GM21360 (cell line): ENCODE measurements around the gene MTIF3.

Experiments
- ATAC-seq: cut with Tn5 transposase; IDR thresholded peaks from one replicate; pipeline ENCODE4 v1.9.1; 2021; ENCODE audit warnings: mild to moderate bottlenecking, moderate library complexity; ENCODE audit not compliant: unreplicated experiment

Gene MTIF3

DNA sequence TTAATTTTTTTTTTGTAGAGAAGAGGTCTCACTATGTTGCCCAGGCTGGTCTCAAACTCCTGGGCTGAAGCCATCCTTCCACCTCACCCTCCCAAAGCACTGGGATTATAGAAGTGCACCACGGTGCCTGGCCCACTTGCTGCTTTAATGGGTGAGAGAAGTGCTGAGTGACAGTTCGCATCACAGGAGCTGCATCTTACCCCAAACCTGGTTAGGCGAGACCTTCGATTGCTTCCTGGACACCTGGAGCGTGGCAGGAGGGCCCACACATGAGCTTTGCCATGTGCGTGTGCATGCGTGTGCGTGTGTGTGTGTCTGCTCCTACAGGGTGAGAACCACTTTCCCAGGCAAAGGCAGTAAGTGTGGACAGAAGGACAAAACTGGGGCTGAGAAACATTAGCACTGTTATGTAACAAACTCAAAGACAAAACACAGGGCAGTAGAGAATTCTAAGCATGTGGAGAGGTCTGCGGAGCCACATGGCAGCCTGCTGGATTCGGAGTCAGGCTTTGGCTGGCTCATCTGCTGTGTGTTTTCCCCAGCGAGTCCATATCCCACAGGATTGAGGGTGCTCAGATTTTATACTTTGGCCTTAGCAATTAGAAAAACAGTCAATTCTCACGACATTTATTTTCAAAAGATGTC lies 11.7 kb upstream of the MTIF3 start:
- ATAC-seq = no peak

DNA sequence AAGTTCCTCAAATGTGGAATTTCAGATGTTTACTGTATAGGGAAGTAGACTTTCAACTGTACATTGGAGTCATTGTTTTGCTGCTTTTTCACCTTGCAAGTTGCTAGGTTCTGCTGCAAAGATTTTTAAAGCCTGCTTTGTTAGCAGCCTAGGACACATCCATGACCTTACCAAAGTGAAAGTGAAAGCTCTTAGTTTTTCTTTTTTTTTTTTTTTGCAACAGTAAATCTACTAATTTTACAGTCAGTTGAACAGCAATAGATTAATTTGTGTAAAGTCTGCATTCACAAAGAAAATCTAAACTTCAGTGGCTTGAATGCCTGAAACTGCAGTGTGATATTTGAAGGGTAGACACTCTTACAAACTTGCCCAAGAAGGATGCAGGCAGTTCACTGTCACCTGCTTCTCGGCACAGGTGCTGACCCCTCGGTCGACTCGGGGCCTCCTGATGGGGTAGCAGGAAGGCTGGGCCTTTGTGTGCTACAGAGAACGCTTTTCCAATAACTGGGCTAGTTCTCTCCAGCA lies 5.0 kb upstream of the MTIF3 start:
- no peak for ATAC-seq

DNA sequence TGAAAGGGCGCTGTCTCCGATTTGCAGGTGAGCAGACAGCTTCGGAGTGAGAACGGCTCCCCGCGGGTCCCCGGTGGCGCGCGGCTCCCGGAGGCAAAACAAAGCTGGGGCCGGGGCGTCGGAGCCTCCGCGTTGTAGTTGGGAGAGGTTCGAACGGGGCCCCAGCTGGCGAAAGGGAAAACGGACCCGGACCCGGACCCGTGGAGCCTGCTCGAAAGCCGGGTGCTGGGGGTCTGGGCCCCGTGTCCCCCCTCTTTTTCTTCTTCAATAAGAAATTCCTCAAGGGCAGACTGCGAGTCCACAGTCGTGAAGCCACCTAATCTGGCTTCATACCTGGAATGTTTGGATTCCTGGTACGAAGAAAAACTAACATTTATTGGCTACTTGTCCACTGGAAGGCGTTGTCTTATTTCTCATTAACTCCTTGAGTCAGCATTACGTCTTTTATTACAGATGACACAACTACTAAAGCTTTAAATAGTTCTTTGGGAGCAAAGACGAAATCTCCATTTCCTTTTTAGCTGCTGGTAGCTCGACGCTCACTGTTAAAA lies 632 bp upstream of the MTIF3 start:
- no peak for ATAC-seq

DNA sequence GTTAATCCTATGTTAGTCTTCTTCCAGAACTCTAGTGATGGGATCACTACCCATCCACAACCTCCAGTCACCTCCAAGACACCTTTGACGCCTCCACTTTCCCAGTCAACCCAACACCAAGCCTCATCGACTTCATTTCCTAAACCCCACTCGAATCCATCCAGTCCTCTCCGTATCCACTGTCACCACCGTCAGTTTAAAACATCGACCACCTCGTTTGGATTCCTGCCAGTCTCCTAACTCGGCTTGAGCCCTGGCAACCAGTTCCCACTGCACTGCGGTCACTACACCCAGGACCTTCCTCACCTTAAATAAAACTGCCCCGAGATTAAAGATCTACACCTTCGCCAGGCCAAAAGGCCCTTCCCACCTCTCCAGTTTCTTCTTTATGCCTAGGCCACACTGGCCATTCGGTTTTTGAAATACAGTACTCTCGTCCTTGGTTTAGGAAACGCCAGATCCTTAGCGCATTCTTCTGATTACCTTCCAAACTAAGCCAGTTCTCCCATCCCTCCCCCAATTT lies 1.2 kb downstream of the MTIF3 start:
- no peak for ATAC-seq

DNA sequence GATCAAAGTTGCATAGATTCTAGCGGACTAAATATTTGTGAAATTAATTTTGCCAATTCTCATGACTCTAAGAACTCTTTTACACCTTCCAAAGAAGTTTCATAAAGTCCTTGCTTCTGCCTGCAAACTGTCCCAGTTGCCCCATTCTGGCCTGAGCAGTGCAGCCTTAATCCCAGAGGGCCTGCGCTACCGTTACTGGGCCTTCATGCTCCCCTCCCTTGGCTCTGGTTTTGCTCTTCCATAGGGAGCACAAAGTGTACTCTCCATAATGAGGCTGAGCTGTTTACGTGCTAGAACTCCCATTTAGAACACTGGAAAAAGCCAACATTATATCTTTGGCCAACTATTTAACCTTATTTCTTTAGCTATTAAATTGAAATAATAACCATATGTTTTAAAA lies 2.1 kb downstream of the MTIF3 start:
- no peak for ATAC-seq

DNA sequence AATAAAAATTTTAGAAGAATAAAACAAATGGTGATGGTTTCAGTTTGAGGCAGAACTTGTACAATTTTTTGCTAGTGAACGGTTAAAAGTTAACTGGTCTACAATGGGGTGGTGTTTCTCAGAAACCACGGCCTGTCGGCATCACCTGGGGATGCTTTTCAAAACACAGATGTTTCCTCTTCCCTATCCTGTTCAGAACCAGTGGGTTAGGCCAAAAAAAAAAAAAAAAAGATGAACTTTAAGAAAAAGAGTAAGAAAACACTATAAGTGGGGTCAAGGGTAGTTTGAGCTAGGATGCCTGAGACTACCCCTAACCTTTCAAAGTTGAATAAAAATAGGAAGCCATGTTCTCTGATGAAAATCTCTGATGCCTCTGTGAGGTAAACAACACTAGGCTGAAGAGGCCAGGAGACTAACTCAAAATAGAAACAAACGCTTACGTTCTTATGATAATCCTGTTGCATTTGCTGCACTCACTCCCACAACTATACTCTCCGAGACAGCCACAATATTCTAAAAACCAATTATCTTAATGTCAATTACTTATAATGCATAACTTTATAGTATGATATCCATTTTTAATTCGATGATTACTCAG lies 3.3 kb downstream of the MTIF3 start:
- ATAC-seq = no peak

DNA sequence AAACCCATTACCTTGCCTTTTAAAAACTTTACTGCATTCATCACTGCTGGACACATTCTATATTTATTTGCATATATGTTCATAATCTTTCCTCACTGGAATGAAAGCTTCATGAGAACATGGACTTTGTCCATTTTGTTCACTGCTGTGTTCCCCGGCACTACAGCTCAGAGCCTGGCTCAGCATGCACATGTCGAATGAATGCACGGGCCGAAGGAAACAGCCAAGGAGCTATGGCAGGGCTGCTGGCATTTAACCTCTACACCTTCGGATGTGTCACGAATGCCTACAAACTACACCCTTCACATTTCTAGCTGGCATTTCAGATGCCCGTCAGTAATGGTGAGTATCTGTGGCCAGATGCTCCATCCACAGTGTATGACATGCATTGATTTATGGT lies 7.6 kb downstream of the MTIF3 start:
- no peak for ATAC-seq

DNA sequence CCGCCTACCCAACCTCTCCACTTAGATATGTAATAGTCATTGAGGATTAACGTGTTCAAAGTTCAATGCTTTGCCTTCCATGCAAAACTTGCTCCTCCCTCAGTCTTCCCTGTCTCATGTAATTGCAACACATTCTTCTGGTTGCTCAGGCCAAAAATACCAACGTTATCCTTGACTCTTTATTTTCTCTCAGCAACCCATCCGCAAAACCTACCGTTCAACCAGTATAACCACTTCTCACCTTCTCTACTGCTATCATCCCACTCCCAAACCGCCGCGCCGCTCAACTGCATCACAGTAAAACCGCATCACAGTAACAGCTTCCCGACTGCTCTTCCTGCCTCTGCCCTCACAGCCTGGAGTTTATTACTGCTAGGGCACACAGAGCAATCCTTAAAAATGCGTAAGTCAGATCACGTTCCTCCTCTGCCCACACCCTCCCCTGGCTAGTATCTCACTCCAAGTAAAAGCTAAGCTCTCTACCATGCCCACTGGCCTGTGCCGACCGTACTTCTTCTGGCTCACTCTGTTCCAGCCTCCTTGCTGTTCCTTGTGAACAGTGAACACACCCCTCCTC lies 8.2 kb downstream of the MTIF3 start:
- ATAC-seq = no peak

DNA sequence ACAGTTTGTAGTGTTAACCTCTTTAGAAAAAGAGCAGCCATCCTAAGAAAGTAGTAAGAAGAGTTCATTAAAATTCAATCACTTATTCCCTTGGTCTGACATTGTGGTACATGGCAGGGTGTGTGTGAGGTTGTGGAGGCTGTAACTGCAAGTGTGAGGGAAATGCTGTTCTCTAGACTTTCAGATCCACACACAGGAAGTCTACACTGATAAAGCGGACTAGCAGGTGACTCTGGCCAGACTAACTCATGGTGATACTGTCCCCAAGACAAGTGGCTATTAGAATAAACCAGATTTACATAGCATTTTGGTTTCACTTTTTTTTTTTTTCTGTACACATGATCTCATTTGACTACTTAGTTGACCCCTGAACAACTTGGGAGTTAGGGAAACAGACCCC lies 10.0 kb downstream of the MTIF3 start:
- no peak for ATAC-seq

DNA sequence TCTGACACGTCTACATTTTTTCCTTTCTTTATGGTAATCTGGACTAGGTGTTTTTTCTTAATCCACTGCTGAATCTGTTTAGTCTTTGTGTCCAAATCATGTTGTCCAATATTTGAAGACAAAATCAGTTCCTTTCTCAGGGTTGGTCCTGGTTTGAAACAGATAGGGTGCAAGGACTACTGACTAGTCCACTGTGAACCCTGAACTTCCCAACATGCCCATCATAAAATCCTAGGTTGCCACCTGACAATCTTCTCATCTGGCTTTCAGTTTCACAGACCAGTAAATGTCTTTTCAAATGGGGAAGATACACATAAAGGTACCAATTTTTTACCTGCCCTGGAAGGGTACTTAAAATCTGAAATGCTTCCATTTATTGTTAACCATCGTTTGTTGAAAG lies 13.2 kb downstream of the MTIF3 start:
- no peak for ATAC-seq

DNA sequence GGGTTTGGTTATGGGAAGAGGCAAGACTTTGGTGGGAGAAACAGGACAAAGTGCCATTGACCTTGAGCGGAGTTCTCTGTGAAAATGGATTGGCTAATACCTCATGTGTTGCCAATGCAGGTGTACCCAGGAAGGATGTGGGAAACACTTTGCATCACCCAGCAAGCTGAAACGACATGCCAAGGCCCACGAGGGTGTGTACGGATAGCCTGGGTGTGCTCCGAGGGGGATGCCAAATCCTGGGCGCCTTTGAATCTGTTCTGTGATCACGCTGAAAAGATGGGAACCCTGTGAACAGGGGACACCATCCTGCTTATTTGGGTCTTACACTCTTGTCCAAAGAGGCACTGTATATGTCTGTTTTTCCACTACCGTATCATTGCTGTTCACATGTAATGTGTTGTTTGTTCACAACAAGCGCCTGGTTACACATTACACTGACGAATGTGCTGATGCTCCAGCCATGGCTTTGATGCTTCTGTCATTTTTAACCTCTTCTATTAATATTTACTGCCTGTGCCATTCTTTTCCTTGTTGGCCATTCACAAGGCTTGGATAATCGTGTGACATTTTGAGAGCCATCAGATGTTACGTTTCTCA lies 17.7 kb downstream of the MTIF3 start:
- no peak for ATAC-seq

DNA sequence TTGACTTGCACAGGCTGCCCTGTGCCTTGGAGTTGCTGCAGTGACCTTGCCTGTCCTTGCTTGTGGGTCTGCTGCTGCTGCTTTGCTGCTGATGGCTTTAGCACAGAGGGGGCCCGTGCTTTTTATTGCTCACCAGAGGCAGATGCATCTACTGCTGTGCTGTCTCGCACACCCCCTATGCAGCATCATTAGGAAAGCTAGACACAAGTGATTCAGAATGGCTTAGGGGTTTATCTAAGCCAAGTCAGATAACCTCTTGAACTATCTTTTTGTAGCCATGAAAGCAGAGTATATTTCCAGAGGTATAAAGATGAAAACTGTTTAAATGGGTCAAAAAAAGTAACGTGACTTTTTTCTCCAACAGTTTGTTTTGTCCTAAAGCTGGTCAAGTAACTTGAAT lies 18.2 kb downstream of the MTIF3 start:
- no peak for ATAC-seq

DNA sequence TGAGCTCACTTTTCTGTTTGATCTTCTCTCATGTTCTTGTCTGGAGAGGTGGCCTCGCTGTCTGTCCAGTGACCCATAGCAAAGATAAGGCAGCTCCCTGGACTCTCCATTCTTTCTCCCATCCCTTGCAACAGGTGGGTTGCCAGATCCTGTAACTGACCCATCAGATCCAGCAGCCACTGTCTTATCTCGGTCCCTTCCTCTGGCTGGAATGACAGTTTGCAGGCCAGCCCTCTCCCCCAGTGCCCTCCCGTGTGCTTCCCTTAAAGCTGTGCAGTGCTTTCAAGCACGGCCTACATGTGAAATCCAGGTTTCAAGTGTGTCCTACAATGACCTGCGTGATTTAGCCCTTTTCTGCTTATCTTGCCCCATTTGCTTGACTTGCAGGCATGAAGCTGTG lies 22.2 kb downstream of the MTIF3 start:
- no peak for ATAC-seq

DNA sequence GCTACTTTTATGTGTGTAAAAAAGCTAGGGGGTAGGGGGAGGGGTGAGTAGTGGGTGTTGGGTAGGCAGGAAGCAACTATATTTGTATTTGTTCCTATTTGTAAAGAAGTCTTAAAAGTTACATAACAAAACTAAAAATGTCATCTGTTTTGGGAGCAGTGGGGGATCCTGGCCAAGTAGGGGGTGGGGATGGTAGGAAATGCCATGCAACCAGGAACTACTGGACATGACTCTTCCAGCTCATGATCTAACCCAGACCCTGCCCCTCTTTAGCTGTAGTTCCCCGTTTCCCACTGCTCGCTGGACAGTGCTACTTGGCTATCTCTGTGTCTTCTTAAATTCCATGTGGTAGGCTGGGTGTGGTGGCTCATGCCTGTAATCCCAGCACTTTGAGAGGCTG lies 22.7 kb downstream of the MTIF3 start:
- no peak for ATAC-seq

DNA sequence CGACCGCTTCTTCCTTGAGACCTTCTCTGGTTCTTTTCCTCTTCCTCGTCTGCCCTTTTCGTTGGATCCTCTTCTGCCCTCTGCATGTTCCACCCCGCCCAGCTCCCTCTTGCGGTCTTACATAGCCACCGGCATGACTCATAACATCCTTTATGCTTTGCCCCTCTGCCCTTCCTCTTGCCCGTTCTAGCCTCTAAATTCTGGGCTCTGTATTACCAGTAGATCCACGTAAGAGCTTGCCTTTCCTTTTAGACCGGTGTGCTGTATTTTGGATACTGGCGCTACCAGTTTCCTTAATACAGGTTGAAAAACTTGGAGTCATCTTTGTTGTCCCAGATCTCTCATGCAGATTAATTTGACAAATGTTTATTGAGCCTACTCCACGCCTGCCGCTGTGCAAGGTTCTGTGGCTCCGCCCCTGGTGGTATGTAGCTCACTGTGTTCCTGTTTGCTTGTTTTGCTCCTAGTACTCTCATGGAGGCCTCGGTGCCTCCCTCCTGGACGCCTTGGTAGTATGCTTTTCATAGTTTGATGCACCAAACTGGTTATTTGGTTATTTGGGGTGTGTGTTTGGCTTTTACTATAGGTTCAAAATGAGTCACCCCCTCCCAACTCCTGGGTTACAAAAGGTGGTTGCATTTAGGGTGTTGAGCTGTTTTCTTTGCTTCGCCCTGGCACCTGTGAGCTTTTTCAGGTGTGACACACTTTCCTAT lies 24.3 kb downstream of the MTIF3 start:
- ATAC-seq = peak; percentile 52

DNA sequence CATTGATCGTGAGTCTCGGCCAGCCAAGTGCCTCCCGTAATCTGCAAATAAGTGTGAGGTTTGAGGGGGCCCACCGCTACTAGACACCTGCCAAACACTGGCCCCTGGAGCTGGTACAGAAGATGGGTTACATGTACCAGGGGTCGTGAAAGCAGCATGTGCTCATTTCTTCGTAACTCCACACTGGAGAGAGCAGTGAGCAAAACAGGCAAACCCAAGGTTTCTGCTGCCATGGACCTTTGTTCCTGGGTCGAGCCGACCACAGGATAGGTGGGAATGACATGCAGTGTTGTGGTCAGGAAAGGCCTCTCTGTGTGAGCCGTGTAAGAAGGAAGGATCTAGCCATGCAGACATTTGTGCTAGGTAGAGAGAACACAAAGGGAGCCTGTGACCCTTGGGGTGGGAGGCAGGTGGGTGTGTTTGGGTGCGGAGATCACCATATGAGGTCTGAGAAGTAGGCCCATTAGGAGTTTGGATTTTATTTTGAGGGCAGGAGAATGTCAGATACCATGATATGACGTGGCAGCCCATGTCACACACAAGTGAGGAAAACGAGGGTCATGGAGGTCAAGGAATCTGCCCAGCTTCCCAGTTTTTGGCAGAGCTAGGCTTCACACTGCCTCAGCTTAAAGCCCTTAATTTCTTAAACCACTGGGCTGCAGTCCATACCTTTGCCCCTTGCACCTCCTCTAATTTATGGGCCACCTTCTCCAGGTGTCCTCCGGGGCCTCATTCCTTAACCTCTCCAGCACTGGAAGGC lies 25.0 kb downstream of the MTIF3 start:
- no peak for ATAC-seq

DNA sequence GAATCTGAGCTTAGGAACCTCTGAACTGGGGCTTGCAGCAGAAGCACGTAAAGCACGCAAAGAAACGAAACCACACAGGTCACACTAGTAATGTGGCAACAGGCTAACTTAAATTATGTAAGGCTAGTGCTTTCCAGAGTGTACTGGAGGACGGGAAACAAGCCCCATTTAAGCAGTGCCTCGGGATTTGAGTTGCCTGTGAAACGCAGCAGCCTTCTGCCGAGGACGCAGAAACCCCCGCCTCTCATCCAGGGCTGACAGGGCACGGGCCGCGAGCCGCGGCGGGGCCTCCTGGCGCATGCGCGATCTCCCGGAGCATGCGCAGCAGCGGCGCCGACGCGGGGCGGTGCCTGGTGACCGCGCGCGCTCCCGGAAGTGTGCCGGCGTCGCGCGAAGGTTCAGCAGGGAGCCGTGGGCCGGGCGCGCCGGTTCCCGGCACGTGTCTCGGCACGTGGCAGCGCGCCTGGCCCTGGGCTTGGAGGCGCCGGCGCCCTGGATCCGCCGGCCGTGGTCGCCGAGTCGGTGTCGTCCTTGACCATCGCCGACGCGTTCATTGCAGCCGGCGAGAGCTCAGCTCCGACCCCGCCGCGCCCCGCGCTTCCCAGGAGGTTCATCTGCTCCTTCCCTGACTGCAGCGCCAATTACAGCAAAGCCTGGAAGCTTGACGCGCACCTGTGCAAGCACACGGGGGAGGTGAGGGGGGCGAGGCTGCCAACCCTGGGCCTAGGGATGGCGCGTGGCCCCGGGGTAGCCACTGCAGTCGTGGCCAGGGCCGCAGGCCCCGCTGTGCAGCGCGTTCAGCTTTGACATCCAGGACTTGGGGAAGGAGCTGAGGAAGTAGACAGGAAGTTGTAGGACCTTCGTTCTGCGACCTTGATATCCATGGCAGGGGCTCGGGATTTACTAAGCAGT lies 25.9 kb downstream of the MTIF3 start, which contains the start of gene GTF3A:
GTF3A (plus strand) TSS at position 374 of the 912 bp plus-strand sequence.
- ATAC-seq = peak; percentile 66

DNA sequence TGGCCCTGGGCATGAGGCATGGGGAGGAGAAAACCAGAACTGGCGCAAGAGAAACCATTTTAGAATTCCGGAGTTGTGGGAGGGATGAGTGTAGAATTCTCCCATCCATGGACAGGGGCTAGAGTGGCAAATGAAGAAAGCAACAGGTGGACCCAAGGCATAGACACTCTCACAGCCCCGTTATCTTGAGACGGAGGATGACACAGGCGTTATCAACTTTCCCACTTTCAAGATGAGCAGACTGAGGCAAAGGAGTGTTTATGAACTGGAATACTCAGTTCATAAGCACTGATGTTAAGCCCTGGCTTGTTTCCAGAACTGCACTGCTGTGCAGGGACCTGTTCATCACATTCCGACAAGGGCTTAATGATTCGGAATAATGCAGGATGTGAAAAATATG lies 27.0 kb downstream of the MTIF3 start:
- no peak for ATAC-seq
